HEK293T (cell line): ENCODE data around the gene C19orf67.

ENCODE experiments used
- ARNT ChIP-seq: fragments of 450-650 bp; IDR thresholded peaks from 2 replicates; pipeline ENCODE4 v1.6.1; 2017; ENCODE audit warnings: mild to moderate bottlenecking
- BHLHE40 ChIP-seq: fragments of 450-650 bp; IDR thresholded peaks from 2 replicates; pipeline ENCODE4 v1.6.1; 2016; ENCODE audit warnings: mild to moderate bottlenecking, moderate library complexity, borderline replicate concordance
- CTBP1 ChIP-seq: fragments of 450-650 bp; IDR thresholded peaks from 2 replicates; pipeline ENCODE4 v1.6.1; 2016; ENCODE audit warnings: borderline replicate concordance
- ELF4 ChIP-seq: fragments of 450-650 bp; IDR thresholded peaks from 2 replicates; pipeline ENCODE4 v1.6.1; 2017; ENCODE audit warnings: antibody characterized with exemption
- FOXA1 ChIP-seq: fragments of 450-650 bp; IDR thresholded peaks from 2 replicates; pipeline ENCODE4 v1.6.1; 2016; ENCODE audit warnings: mild to moderate bottlenecking
- FOXK2 ChIP-seq: fragments of 450-650 bp; IDR thresholded peaks from 2 replicates; pipeline ENCODE4 v1.6.1; 2016; ENCODE audit warnings: mild to moderate bottlenecking
- HDGF ChIP-seq: fragments of 450-650 bp; IDR thresholded peaks from 2 replicates; pipeline ENCODE4 v1.6.1; 2017; ENCODE audit warnings: antibody characterized with exemption, borderline replicate concordance
- L3MBTL2 ChIP-seq: fragments of 450-650 bp; conservative IDR thresholded peaks from 2 replicates; pipeline ENCODE4 v1.6.1; 2016; ENCODE audit warnings: mild to moderate bottlenecking
- LEF1 ChIP-seq: fragments of 450-650 bp; IDR thresholded peaks from 2 replicates; pipeline ENCODE4 v1.6.1; 2017; ENCODE audit warnings: mild to moderate bottlenecking, borderline replicate concordance
- PKNOX1 ChIP-seq: fragments of 450-650 bp; IDR thresholded peaks from 2 replicates; pipeline ENCODE4 v1.6.1; 2016
- SP1 ChIP-seq: fragments of 450-650 bp; IDR thresholded peaks from 2 replicates; pipeline ENCODE4 v1.6.1; 2017
- ZNF384 ChIP-seq: fragments of 450-650 bp; IDR thresholded peaks from 2 replicates; pipeline ENCODE4 v1.6.1; 2016

DNA sequence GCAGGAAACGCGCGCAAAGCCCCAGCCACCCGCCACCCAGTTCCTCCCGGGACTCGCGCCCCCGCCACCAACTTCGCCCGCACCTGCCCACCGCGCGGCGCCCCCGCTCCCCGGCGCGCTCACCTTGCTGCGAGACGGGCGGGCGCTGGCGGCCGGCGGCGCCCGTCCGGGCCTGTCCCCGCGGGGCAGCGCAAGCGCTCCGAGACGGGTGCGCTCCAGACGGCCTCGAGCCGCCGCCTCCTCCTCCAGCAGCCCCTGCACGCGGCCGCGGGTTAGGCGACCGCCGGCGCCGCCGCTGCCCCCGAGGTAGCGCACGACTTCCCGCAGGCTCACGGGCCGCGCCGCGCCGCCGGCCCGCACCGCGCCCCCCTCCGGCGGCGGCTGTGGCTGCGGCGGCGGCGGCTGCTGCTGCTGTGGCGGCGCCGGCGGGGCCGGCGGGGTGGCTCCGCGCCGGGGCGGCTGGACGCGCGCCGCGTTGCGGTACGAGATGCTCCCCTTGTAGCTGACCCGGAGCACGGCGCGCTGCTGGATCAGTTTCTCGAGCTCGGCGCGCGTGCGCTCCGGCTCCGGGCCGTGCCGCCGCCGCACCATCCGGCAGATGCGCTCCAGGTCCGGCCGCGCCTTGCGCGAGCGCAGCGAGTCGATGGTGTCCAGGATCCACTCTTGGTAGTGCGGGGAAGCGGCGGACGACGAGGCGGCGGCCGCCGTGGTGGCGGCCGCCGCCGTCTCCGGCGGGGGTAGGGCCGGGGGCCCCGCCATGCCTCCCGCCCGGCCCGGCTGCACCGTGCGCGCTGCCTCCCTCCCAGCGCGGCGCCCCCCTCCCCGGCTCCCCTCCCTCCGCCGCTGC is 4.3 kb upstream of the C19orf67 start:
- TF ChIP-seq FOXK2 (no peak), ZNF384 (no peak), ARNT (no peak), L3MBTL2 (no peak), ELF4 (no peak), PKNOX1 (no peak), BHLHE40 (no peak), LEF1 (no peak), FOXA1 (no peak), HDGF (no peak), SP1 (no peak), CTBP1 (no peak)
